K562 (cell line): ENCODE measurements around the gene TRIP12. TPM values are rescaled to one million over a fixed set of nuclear protein-coding genes. Genes with fewer than 3 reads are reported as not detected.
A peak's percentile ranks its signal among the peaks of the same experiment; 100 is the strongest.

Experiments used
- BMI1 ChIP-seq: fragments of 150-350 bp; IDR thresholded peaks from 2 replicates; pipeline ENCODE4 v1.6.1; 2014; ENCODE audit warnings: low read length
- C11orf30 ChIP-seq: fragments of 450-650 bp; IDR thresholded peaks from 2 replicates; pipeline ENCODE4 v1.6.1; 2016; ENCODE audit warnings: low read depth, mild to moderate bottlenecking
- HCFC1 ChIP-seq: IDR thresholded peaks from 2 replicates; pipeline ENCODE4 v1.6.1; 2012; ENCODE audit warnings: low read depth, low read length, improper control_type of control experiment
- KDM2B ChIP-seq: fragments of 250-450 bp; sonication (Bioruptor Pico); IDR thresholded peaks from 2 replicates; pipeline ENCODE4 v1.8.0; 2021; ENCODE audit warnings: mild to moderate bottlenecking, moderate library complexity
- MITF ChIP-seq: IDR thresholded peaks from 2 replicates; pipeline ENCODE4 v1.6.1; 2014; ENCODE audit warnings: antibody characterized with exemption
- NBN ChIP-seq: fragments of 450-650 bp; IDR thresholded peaks from 2 replicates; pipeline ENCODE4 v1.6.1; 2016; ENCODE audit warnings: low read depth, mild to moderate bottlenecking
- NCOA6 ChIP-seq: fragments of 450-650 bp; IDR thresholded peaks from 2 replicates; pipeline ENCODE4 v1.6.1; 2017; ENCODE audit warnings: mild to moderate bottlenecking
- NFRKB ChIP-seq: fragments of 450-650 bp; IDR thresholded peaks from 2 replicates; pipeline ENCODE4 v1.6.1; 2016; ENCODE audit warnings: low read depth
- PHTF2 ChIP-seq: fragments of 250-450 bp; sonication (Bioruptor Pico); IDR thresholded peaks from 2 replicates; pipeline ENCODE4 v1.5.0; 2021; ENCODE audit warnings: mild to moderate bottlenecking
- RUNX1 ChIP-seq: sonication (generic); IDR thresholded peaks from 2 replicates; pipeline ENCODE4 v1.6.1; 2016; ENCODE audit warnings: antibody characterized with exemption, low read depth
- SAP30 ChIP-seq: fragments of 200-600 bp; sonication (generic); IDR thresholded peaks from 2 replicates; pipeline ENCODE4 v1.6.1; 2012; ENCODE audit warnings: borderline replicate concordance, low read depth, mild to moderate bottlenecking, moderate library complexity, low read length, control low read depth, inconsistent platforms; ENCODE audit not compliant: insufficient read depth, poor library complexity, severe bottlenecking
- SP2 ChIP-seq: IDR thresholded peaks from 2 replicates; pipeline ENCODE4 v1.6.1; 2011; ENCODE audit warnings: mild to moderate bottlenecking, low read depth, low read length, moderate library complexity; ENCODE audit not compliant: poor library complexity, severe bottlenecking; ENCODE audit errors: extremely low read depth
- SRF ChIP-seq, 2 experiments: fragments of 250-450, 450-650 bp in 1 of 2; sonication (Bioruptor Pico) in 1 of 2; sonication (generic) in 1 of 2; formaldehyde crosslinking; IDR thresholded peaks; 2 replicates each; pipeline versions ENCODE4 v1.5.0 to v1.5.1; 2020 to 2022; ENCODE audit warnings: mild to moderate bottlenecking in 1 of 2, missing genetic modification reagents in 1 of 2
- TCFL5 ChIP-seq: fragments of 250-450 bp; sonication (Bioruptor Pico); conservative IDR thresholded peaks from 2 replicates; pipeline ENCODE4 v1.6.1; 2021; ENCODE audit warnings: mild to moderate bottlenecking, moderate library complexity, matching md5 sums
- TFAM ChIP-seq: fragments of 250-450 bp; sonication (Bioruptor Pico); conservative IDR thresholded peaks from 2 replicates; pipeline ENCODE4 v1.5.0; 2021; ENCODE audit warnings: mild to moderate bottlenecking, moderate library complexity
- YY1 ChIP-seq, 3 experiments: IDR thresholded peaks; 2 replicates each; pipeline ENCODE4 v1.6.1; 2011; ENCODE audit warnings: low read length in 2 of 3, mild to moderate bottlenecking in 2 of 3, moderate library complexity in 2 of 3, borderline replicate concordance in 1 of 3, control low read depth in 1 of 3, low read depth in 1 of 3; ENCODE audit not compliant: insufficient read depth in 3 of 3, insufficient replicate concordance in 2 of 3, control insufficient read depth in 1 of 3, insufficient read length in 1 of 3; ENCODE audit errors: extremely low read depth in 1 of 3
- ZFP30 ChIP-seq: fragments of 250-450 bp; sonication (Bioruptor Pico); IDR thresholded peaks from 2 replicates; pipeline ENCODE4 v1.8.0; 2022; ENCODE audit warnings: moderate library complexity, mild to moderate bottlenecking, inconsistent platforms, borderline replicate concordance
- ZFP91 ChIP-seq: sonication (generic); formaldehyde crosslinking; IDR thresholded peaks from 2 replicates; pipeline ENCODE4 v1.8.0; 2022; ENCODE audit warnings: mild to moderate bottlenecking, missing genetic modification reagents
- ZFPM2 ChIP-seq: fragments of 250-450 bp; sonication (Bioruptor Pico); IDR thresholded peaks from 2 replicates; pipeline ENCODE4 v1.5.1; 2022; ENCODE audit warnings: mild to moderate bottlenecking
- ZNF133 ChIP-seq: fragments of 250-450 bp; sonication (Bioruptor Pico); IDR thresholded peaks from 2 replicates; pipeline ENCODE4 v1.4.0; 2020; ENCODE audit warnings: mild to moderate bottlenecking
- ZNF217 ChIP-seq: sonication (generic); formaldehyde crosslinking; IDR thresholded peaks from 2 replicates; pipeline ENCODE4 v1.8.0; 2022; ENCODE audit warnings: mild to moderate bottlenecking, missing genetic modification reagents
- ZNF274 ChIP-seq: IDR thresholded peaks from 2 replicates; pipeline ENCODE4 v1.6.1; 2011; ENCODE audit warnings: low read depth, mild to moderate bottlenecking, low read length, moderate library complexity, borderline replicate concordance
- ZNF589 ChIP-seq: fragments of 200-800 bp; sonication (Bioruptor generic); IDR thresholded peaks from 2 replicates; pipeline ENCODE4 v1.6.1; 2016; ENCODE audit warnings: low read depth, missing genetic modification characterization, missing compliant biosample characterization
- ZNF699 ChIP-seq: fragments of 250-450 bp; sonication (Bioruptor Pico); IDR thresholded peaks from 2 replicates; pipeline ENCODE4 v1.8.0; 2021; ENCODE audit warnings: mild to moderate bottlenecking, moderate library complexity; ENCODE audit not compliant: insufficient replicate concordance
- polyA plus RNA-seq, 8 experiments: library from polyadenylated mRNA; depleted of rRNA in 4 of 8; stranded (reverse) in 5 of 8; unstranded in 3 of 8; fragments of >200 nt; fragmentation: Nextera tagmentation in 2 of 8; fragmentation: Illumina TruSeq in 1 of 8; extraction: Ambion mirVana in 2 of 8; extraction: Trizol in 1 of 8; gene quantifications; 2 replicates each; pipeline versions ENCODE4 v1.2.1 to v1.2.3, GENCODE V29; 2011 to 2014; ENCODE audit warnings: inconsistent platforms in 1 of 8, missing spikeins in 1 of 8
- total RNA-seq, 7 experiments: library from RNA; depleted of rRNA in 6 of 7; stranded (reverse); fragments of >200 nt in 6 of 7; fragmentation: Illumina TruSeq in 2 of 7; extraction: Trizol in 2 of 7; gene quantifications; 2 replicates each; pipeline versions ENCODE4 v1.2.1 to v1.2.3, GENCODE V29; 2011 to 2021; ENCODE audit warnings: low replicate concordance in 1 of 7

The TRIP12 gene
- total and polyA plus RNA-seq, 9 of the 15 experiments (the other 6 are each of a cell fraction or from before 2014, with no cell fraction given) = 15.2 to 131 (median 80.1) TPM

GRCh38 chr2:229921892-229922448 lies at the start of gene TRIP12 (continued):
- no peak for TF ChIP-seq SRF (CRISPR knock-in tag; IDR thresholded peaks at IDR 0.05)
- TF ChIP-seq ZNF589 (CRISPR knock-in tag) = no peak
- no peak for TF ChIP-seq MITF
- TF ChIP-seq SP2 = no peak
- TF ChIP-seq TFAM (CRISPR knock-in tag) = no peak
- TF ChIP-seq NBN = peak; percentile 55; the same call in 1 of the 2 replicates
- no peak for TF ChIP-seq NCOA6
- no peak for TF ChIP-seq ZNF133 (CRISPR knock-in tag)
- no peak for TF ChIP-seq ZFP91
- TF ChIP-seq ZNF699 (CRISPR knock-in tag) = no peak
- no peak for TF ChIP-seq RUNX1
- TF ChIP-seq BMI1 = no peak
- TF ChIP-seq PHTF2 (CRISPR knock-in tag) = no peak
- TF ChIP-seq KDM2B (CRISPR knock-in tag) = no peak
- TF ChIP-seq ZFP30 (CRISPR knock-in tag) = no peak
- no peak for TF ChIP-seq SAP30
- TF ChIP-seq ZNF217 = no peak
- no peak for TF ChIP-seq HCFC1
- TF ChIP-seq TCFL5 (CRISPR knock-in tag) = no peak
- TF ChIP-seq YY1 (IDR thresholded peaks at IDR 0.05; ENCODE audit: borderline replicate concordance in 1 of 3, control insufficient read depth in 1 of 3, extremely low read depth in 1 of 3, insufficient read depth in 3 of 3, insufficient read length in 1 of 3, insufficient replicate concordance in 2 of 3, low read depth in 1 of 3, low read length in 2 of 3) = no peak
- TF ChIP-seq ZNF274 = no peak
- no peak for TF ChIP-seq ZFPM2 (CRISPR knock-in tag)
- 0 out of 2 replicates have a peak, but pooled peaks have one; percentile 14 for TF ChIP-seq C11orf30
- peak; percentile 51; the same call in 1 of the 2 replicates for TF ChIP-seq NFRKB
